GM12875 (cell line): ENCODE results near the gene FOLR2.

Experiments
- H3K4me3 ChIP-seq: one replicate; pipeline ENCODE4 v1.5.1; 2011; ENCODE audit warnings: low read depth, low read length, control low read depth
- CTCF ChIP-seq: IDR thresholded peaks from 2 replicates; pipeline ENCODE4 v1.5.1; 2011; ENCODE audit warnings: low read depth, mild to moderate bottlenecking, control low read depth, inconsistent platforms, low read length, moderate library complexity, borderline replicate concordance; ENCODE audit not compliant: insufficient read depth

Gene FOLR2

GRCh38 chr11:72241291-72241781 is 24.7 kb downstream of the FOLR2 start:
- no peak overlapping the region for H3K4me3 ChIP-seq
- TF ChIP-seq CTCF: no peak

GRCh38 chr11:72242141-72242540 is 25.5 kb downstream of the FOLR2 start:
- no peak overlapping the region for H3K4me3 ChIP-seq
- TF ChIP-seq CTCF: no peak

- no peak for TF ChIP-seq CTCF
- H3K4me3 ChIP-seq: no peak overlapping the region
Measured at GRCh38 chr11:72243173-72244059, 26.8 kb downstream of the FOLR2 start.

- no peak for TF ChIP-seq CTCF
- no peak within 1 kb of the TSS for H3K4me3 ChIP-seq
Measured at GRCh38 chr11:72244060-72244360, 27.4 kb downstream of the FOLR2 start, which contains the start of gene PHOX2A. Gene PHOX2A, minus strand, starts transcription at chr11:72244176. Its CDS starts 172 bp downstream, at chr11:72244004.

GRCh38 chr11:72244361-72245262 is 28.0 kb downstream of the FOLR2 start:
- no peak overlapping the region for H3K4me3 ChIP-seq
- no peak for TF ChIP-seq CTCF

- no peak for TF ChIP-seq CTCF
- no peak overlapping the region for H3K4me3 ChIP-seq
Measured at GRCh38 chr11:72245263-72245816, 28.7 kb downstream of the FOLR2 start.
